DND-41 (cell line): ENCODE data around the gene BCAS3.
"Not testable (repeated sequence)": the region's sequence is repeated elsewhere in the genome, so short reads cannot be mapped to it uniquely, and the experiment has no call there.

ENCODE experiments used
- ATAC-seq: fragments of 200-7000 bp; cut with Tn5 transposase; 3 replicates; pipeline ENCODE4 v1.9.1; 2021; ENCODE audit warnings: low read depth; ENCODE audit not compliant: insufficient read depth
- DNase-seq: peaks from one replicate; pipeline ENCODE4 v3.0.0-alpha.2; 2020
- H2AFZ ChIP-seq: 2 replicates; pipeline ENCODE4 v1.6.0; 2012; ENCODE audit warnings: low read depth, low read length
- H3K27ac ChIP-seq: 2 replicates; pipeline ENCODE4 v1.5.1; 2012; ENCODE audit warnings: low read length, inconsistent platforms
- H3K27me3 ChIP-seq: fragments of 200-600 bp; sonication (generic); 2 replicates; pipeline ENCODE4 v1.6.0; 2012; ENCODE audit warnings: low read length, mild to moderate bottlenecking, inconsistent platforms; ENCODE audit not compliant: insufficient read depth, poor library complexity
- H3K36me3 ChIP-seq: 2 replicates; pipeline ENCODE4 v1.5.1; 2012; ENCODE audit warnings: low read length, inconsistent platforms; ENCODE audit not compliant: insufficient read depth
- H3K4me1 ChIP-seq: 2 replicates; pipeline ENCODE4 v1.5.1; 2012; ENCODE audit warnings: mild to moderate bottlenecking, low read length; ENCODE audit not compliant: insufficient read depth
- H3K4me2 ChIP-seq: 2 replicates; pipeline ENCODE4 v1.6.0; 2012; ENCODE audit warnings: mild to moderate bottlenecking, moderate library complexity, low read length, inconsistent platforms; ENCODE audit not compliant: insufficient read depth
- H3K4me3 ChIP-seq, 2 experiments: fragments of 200-600 bp in 1 of 2; shearing (Covaris generic) in 1 of 2; 2 replicates each; pipeline ENCODE4 v1.5.1; 2012 to 2016; ENCODE audit warnings: inconsistent platforms in 2 of 2, low read length in 2 of 2, mild to moderate bottlenecking in 2 of 2, low read depth in 1 of 2, moderate library complexity in 1 of 2
- H3K79me2 ChIP-seq: 2 replicates; pipeline ENCODE4 v1.6.0; 2012; ENCODE audit warnings: low read length, inconsistent platforms; ENCODE audit not compliant: insufficient read depth
- H3K9ac ChIP-seq: 2 replicates; pipeline ENCODE4 v1.6.0; 2012; ENCODE audit warnings: low read depth, mild to moderate bottlenecking, inconsistent platforms, low read length, moderate library complexity
- H3K9me3 ChIP-seq: 2 replicates; pipeline ENCODE4 v1.5.1; 2012; ENCODE audit warnings: low read length, moderate library complexity, mild to moderate bottlenecking, inconsistent platforms; ENCODE audit not compliant: insufficient read depth, severe bottlenecking
- H4K20me1 ChIP-seq: 2 replicates; pipeline ENCODE4 v1.6.0; 2012; ENCODE audit warnings: low read length; ENCODE audit not compliant: insufficient read depth
- CTCF ChIP-seq: IDR thresholded peaks from 2 replicates; pipeline ENCODE4 v1.5.1; 2012; ENCODE audit warnings: borderline replicate concordance, low read length, moderate library complexity, mild to moderate bottlenecking; ENCODE audit not compliant: poor library complexity, severe bottlenecking; ENCODE audit errors: extremely low read depth
- EZH2 ChIP-seq: IDR thresholded peaks from 3 replicates; pipeline ENCODE4 v1.6.1; 2012; ENCODE audit warnings: borderline replicate concordance, low read depth, mild to moderate bottlenecking, moderate library complexity, low read length, inconsistent platforms; ENCODE audit not compliant: severe bottlenecking

The BCAS3 gene

GRCh38 chr17:61140081-61140786 lies 462.6 kb downstream of the BCAS3 start:
- Histone ChIP-seq H3K79me2 (no peaks in the 10 kb centered on the region), H3K4me3 (no peak overlapping the region), H2AFZ (no peak overlapping the region), H3K9ac (no peak overlapping the region), H3K9me3 (no peaks in the 10 kb centered on the region), H3K4me2 (no peak overlapping the region), H3K27me3 (no peaks in the 10 kb centered on the region), H3K36me3 (no peaks in the 10 kb centered on the region), H3K4me1 (peaks cover 23% of the 10 kb centered on the region), H3K27ac (no peak overlapping the region), H4K20me1 (no peaks in the 10 kb centered on the region)
- DNase-seq = no peak
- no peak for ATAC-seq
- TF ChIP-seq EZH2 = no peak

- Histone ChIP-seq H3K79me2 (no peaks in the 10 kb centered on the region), H3K36me3 (no peaks in the 10 kb centered on the region), H3K4me1 (peaks cover 18% of the 10 kb centered on the region), H3K4me3 (no peak overlapping the region), H3K9ac (no peak overlapping the region), H2AFZ (no peak overlapping the region), H3K27me3 (no peaks in the 10 kb centered on the region), H3K4me2 (no peak overlapping the region), H4K20me1 (no peaks in the 10 kb centered on the region), H3K27ac (no peak overlapping the region), H3K9me3 (no peaks in the 10 kb centered on the region)
- ATAC-seq = no peak
- no peak for DNase-seq
- no peak for TF ChIP-seq CTCF
- TF ChIP-seq EZH2 = no peak
Observed at GRCh38 chr17:61143026-61143425, 465.4 kb downstream of the BCAS3 start.

GRCh38 chr17:61144137-61144536 lies 466.5 kb downstream of the BCAS3 start:
- no peak overlapping the region for H3K27ac ChIP-seq
- ATAC-seq = no peak
- TF ChIP-seq CTCF (no peak), EZH2 (no peak)
- H3K36me3 ChIP-seq = no peaks in the 10 kb centered on the region
- DNase-seq = no peak
- no peak overlapping the region for H2AFZ ChIP-seq
- H3K9ac ChIP-seq = no peak overlapping the region
- no peaks in the 10 kb centered on the region for H4K20me1 ChIP-seq
- no peaks in the 10 kb centered on the region for H3K27me3 ChIP-seq
- H3K9me3 ChIP-seq = no peaks in the 10 kb centered on the region
- no peaks in the 10 kb centered on the region for H3K79me2 ChIP-seq
- no peak overlapping the region for H3K4me3 ChIP-seq
- peaks cover 18% of the 10 kb centered on the region for H3K4me1 ChIP-seq
- H3K4me2 ChIP-seq = no peak overlapping the region

GRCh38 chr17:61144617-61145564 lies 467.2 kb downstream of the BCAS3 start:
- Histone ChIP-seq H3K9me3 (no peaks in the 10 kb centered on the region), H3K9ac (no peak overlapping the region), H3K27me3 (no peaks in the 10 kb centered on the region), H3K4me3 (no peak overlapping the region), H3K79me2 (no peaks in the 10 kb centered on the region), H4K20me1 (no peaks in the 10 kb centered on the region), H3K4me1 (peaks cover 18% of the 10 kb centered on the region), H3K36me3 (no peaks in the 10 kb centered on the region), H3K4me2 (no peak overlapping the region), H2AFZ (no peak overlapping the region), H3K27ac (no peak overlapping the region)
- no peak for DNase-seq
- TF ChIP-seq EZH2 (no peak), CTCF (no peak)
- no peak for ATAC-seq

- H3K27me3 ChIP-seq, H3K4me2 ChIP-seq, H3K27ac ChIP-seq, H3K4me3 ChIP-seq, H3K79me2 ChIP-seq, ATAC-seq, H4K20me1 ChIP-seq, H3K9me3 ChIP-seq, H3K9ac ChIP-seq, H3K36me3 ChIP-seq, DNase-seq, H2AFZ ChIP-seq: not testable (repeated sequence)
- H3K4me1 ChIP-seq = peaks cover 24% of the 10 kb centered on the region
Observed at GRCh38 chr17:61146833-61147232, 469.2 kb downstream of the BCAS3 start.
